ENCODE data around the gene BTBD16.

The BTBD16 gene

DNA sequence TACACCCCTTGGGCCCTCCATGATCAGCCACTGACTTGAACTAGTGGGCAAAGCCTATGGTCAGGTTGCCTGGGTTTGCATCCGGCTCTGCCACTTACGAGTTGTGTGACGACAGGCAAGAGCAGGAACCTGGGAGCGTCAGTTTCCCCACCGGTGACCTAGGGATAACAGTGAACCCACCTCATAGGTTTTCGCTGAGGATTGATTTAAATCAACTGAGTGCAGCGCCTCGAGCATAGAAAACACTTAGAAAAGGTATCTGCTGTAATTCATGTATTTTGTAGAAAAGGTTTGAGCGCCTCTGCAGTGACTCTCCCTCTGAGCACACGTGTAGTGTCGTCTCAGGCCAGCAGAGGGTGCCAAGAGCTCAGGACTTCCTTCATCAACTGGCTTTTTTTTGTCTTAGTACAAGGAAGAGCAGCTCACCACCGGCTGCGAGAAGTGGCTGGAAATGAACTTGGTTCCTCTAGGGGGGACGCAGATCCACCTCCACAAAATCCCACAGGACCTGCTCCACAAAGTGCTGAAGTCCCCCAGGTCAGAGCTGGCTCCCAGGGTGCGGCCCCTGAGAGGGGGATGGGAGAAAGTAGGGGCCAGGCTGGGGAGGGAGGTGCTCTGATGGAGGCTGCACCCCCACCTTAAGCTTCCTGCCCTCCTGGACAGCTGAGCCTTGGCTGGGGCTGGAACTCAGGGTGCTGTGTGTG, 27.7 kb downstream of the BTBD16 start:
- Histone ChIP-seq H3K36me3 (ENCODE audit: insufficient read depth, low read length) (no peaks in the 10 kb centered on the region), H3K4me1 (ENCODE audit: insufficient read depth, low read length) (no peaks in the 10 kb centered on the region), H3K9ac (ENCODE audit: low read length) (no peak overlapping the region), H3K9me3 (ENCODE audit: low read length) (no peaks in the 10 kb centered on the region), H3K27ac (ENCODE audit: low read depth, low read length) (no peak overlapping the region), H3K4me3 (ENCODE audit: low read depth in 1 of 2, low read length in 2 of 2) (peak overlapping the region in 1 of 2 donors; percentile 34), H3K27me3 (ENCODE audit: control insufficient read depth in 1 of 2, insufficient read depth in 2 of 2, low read length in 2 of 2) (no peaks in the 10 kb centered on the region)

DNA sequence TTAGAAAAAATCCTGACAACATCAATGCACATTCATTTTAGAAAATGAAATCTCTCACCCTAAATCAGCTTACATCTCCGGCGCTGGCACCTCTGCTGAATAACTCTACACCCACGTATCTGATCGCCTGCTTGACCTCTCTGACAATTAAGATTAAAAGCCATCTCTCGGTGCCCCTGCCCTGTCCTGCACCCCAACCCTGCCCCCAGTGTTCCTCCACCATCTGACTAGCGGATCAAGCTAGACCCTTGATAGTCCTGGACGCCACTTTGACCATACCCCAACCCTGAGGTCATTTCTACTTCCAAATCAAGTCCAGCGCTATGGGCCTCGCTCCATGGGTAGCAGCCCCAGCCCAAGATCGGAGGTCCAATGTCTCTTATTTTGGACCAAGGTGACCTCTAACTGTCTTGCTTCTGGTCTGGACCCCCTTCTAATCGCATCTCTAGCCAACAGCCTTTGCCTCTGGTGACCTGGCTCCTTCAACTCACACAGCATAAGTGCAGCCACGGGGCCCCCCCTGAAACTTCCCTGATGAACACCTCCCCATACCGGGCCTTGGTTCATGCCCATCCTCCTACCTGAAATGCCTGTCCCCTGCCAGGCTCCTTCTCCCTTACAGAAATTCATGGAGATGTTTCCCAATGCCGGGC, 28.5 kb downstream of the BTBD16 start:
- Histone ChIP-seq H3K9ac (ENCODE audit: low read length) (no peak overlapping the region), H3K4me3 (ENCODE audit: low read depth in 1 of 2, low read length in 2 of 2) (no peak overlapping the region), H3K36me3 (ENCODE audit: insufficient read depth, low read length) (no peaks in the 10 kb centered on the region), H3K4me1 (ENCODE audit: insufficient read depth, low read length) (no peaks in the 10 kb centered on the region), H3K9me3 (ENCODE audit: low read length) (no peaks in the 10 kb centered on the region), H3K27ac (ENCODE audit: low read depth, low read length) (no peak overlapping the region), H3K27me3 (ENCODE audit: control insufficient read depth in 1 of 2, insufficient read depth in 2 of 2, low read length in 2 of 2) (no peaks in the 10 kb centered on the region)

DNA sequence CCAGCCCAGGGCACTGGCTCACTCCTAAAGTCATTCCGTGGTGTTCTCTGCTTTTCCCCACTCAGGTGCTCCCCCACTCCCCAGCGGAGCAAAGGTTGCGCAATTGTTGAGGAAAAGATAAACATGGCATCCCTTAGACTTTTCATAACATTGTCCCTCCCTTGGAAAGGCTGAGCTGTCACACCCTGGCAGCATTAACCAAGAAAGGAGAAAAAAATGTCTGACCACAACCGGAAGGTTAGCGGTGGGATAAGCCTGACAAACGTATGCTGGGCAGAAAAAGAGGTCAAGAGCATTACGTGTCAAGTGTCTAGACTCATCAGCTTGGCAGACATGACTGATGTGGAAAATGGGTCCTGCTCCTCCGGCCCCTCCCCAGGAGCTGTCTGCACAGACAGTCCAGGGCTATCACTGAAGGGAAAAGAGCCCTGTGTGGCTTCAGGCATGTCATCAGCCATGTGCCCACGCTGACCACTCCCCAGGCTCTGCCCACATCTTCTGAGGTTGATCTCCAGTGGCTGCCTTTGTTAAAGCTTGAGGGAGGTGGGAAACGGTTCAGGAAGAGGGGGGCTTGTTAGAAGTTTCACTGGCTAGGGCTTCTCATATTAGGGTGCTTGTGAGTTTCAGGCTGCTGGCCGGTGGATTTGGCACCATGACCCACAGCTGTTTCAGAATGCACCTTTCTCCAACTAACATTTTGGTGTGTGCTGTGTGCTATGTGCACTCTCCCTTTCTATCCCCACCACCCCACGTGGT, 30.1 kb downstream of the BTBD16 start:
- H3K27ac ChIP-seq (ENCODE audit: low read depth, low read length) = no peak overlapping the region
- no peaks in the 10 kb centered on the region for H3K27me3 ChIP-seq (ENCODE audit: control insufficient read depth in 1 of 2, insufficient read depth in 2 of 2, low read length in 2 of 2)
- H3K9me3 ChIP-seq (ENCODE audit: low read length) = no peaks in the 10 kb centered on the region
- H3K9ac ChIP-seq (ENCODE audit: low read length) = no peak overlapping the region
- H3K4me3 ChIP-seq (ENCODE audit: low read depth in 1 of 2, low read length in 2 of 2) = no peak overlapping the region
- no peaks in the 10 kb centered on the region for H3K36me3 ChIP-seq (ENCODE audit: insufficient read depth, low read length)
- H3K4me1 ChIP-seq (ENCODE audit: insufficient read depth, low read length) = no peaks in the 10 kb centered on the region

DNA sequence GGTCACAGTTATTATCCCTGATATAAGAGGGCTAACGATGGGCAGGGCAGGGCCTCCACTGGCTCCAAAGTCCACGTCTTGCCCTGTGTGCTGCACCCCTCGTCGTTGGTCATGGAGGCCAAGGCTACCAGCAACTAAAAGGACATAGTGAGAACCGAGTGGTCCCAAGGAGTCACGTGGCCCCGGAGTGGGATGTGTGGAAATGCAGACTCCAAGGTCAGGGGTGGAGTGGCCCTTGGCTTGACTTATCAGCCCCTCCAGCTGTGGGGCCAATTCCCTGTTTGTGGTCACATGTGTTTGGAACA, 30.7 kb downstream of the BTBD16 start:
- H3K36me3 ChIP-seq (ENCODE audit: insufficient read depth, low read length) = no peaks in the 10 kb centered on the region
- no peaks in the 10 kb centered on the region for H3K27me3 ChIP-seq (ENCODE audit: control insufficient read depth in 1 of 2, insufficient read depth in 2 of 2, low read length in 2 of 2)
- H3K4me3 ChIP-seq (ENCODE audit: low read depth in 1 of 2, low read length in 2 of 2) = no peak overlapping the region
- no peak overlapping the region for H3K27ac ChIP-seq (ENCODE audit: low read depth, low read length)
- H3K9ac ChIP-seq (ENCODE audit: low read length) = no peak overlapping the region
- peaks cover 1% of the 10 kb centered on the region for H3K4me1 ChIP-seq (ENCODE audit: insufficient read depth, low read length)
- no peaks in the 10 kb centered on the region for H3K9me3 ChIP-seq (ENCODE audit: low read length)

DNA sequence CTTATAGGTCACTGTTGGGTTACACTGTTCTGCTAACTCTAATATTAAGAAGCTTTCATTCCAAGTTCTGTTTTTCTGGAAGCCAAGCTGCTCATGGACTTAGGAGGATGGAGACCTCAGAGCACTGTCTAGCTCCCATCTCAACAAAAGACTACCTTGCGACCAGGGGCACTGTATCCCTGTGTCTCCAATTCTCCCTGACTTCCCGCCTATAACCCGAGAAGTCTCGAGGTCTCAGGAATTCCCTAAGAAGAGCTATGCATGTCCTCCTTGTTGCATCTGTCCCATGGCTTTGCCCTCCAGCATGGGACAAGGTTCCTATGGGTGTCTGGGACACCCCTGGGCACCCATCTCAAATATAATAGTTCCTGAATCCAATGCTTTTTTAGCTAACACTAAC, 31.2 kb downstream of the BTBD16 start:
- H3K9me3 ChIP-seq (ENCODE audit: low read length) = no peaks in the 10 kb centered on the region
- peaks cover 7% of the 10 kb centered on the region for H3K4me1 ChIP-seq (ENCODE audit: insufficient read depth, low read length)
- no peaks in the 10 kb centered on the region for H3K36me3 ChIP-seq (ENCODE audit: insufficient read depth, low read length)
- H3K4me3 ChIP-seq (ENCODE audit: low read depth in 1 of 2, low read length in 2 of 2) = no peak overlapping the region
- H3K27me3 ChIP-seq (ENCODE audit: control insufficient read depth in 1 of 2, insufficient read depth in 2 of 2, low read length in 2 of 2) = no peaks in the 10 kb centered on the region
- H3K27ac ChIP-seq (ENCODE audit: low read depth, low read length) = no peak overlapping the region
- no peak overlapping the region for H3K9ac ChIP-seq (ENCODE audit: low read length)

DNA sequence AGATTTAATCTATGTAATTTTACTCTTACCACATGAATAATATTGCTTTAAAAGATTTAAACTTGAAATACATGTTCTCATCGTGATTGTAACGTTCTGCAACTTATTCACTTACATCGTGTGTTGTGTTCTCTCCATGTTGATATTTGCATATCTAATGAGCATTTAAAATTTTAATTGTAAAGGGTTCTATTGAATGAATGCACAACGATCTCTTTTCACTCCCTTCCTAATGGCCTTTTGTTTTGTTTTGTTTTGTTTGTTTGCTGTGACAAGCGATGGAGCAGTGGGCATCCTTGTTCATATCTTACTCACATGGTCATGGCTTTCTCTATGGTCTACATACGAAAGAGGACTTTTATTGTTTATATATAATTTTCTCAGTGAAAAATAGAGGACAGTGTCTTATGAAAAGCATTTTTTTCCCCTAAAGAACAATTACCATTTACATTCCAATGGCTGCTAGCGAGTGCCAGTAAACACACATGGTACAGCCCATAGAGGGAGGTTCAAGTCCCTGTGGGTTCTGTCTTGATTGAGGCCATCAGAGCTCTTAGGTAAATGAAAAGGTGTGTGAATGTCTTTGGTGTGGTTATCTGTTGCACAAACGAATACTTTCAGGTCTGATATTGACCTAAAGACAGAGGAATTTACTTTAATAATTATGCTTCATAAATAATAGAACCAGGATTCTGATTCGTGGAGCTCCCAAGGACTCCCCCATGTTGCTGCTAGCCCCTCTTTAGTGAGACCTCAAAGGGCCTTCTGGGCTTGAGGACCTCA, 32.4 kb downstream of the BTBD16 start:
- Histone ChIP-seq H3K36me3 (ENCODE audit: insufficient read depth, low read length) (no peaks in the 10 kb centered on the region), H3K27me3 (ENCODE audit: control insufficient read depth in 1 of 2, insufficient read depth in 2 of 2, low read length in 2 of 2) (no peaks in the 10 kb centered on the region), H3K4me1 (ENCODE audit: insufficient read depth, low read length) (peaks cover 13% of the 10 kb centered on the region), H3K9ac (ENCODE audit: low read length) (no peak overlapping the region), H3K27ac (ENCODE audit: low read depth, low read length) (no peak overlapping the region), H3K4me3 (ENCODE audit: low read depth in 1 of 2, low read length in 2 of 2) (no peak overlapping the region), H3K9me3 (ENCODE audit: low read length) (no peaks in the 10 kb centered on the region)

DNA sequence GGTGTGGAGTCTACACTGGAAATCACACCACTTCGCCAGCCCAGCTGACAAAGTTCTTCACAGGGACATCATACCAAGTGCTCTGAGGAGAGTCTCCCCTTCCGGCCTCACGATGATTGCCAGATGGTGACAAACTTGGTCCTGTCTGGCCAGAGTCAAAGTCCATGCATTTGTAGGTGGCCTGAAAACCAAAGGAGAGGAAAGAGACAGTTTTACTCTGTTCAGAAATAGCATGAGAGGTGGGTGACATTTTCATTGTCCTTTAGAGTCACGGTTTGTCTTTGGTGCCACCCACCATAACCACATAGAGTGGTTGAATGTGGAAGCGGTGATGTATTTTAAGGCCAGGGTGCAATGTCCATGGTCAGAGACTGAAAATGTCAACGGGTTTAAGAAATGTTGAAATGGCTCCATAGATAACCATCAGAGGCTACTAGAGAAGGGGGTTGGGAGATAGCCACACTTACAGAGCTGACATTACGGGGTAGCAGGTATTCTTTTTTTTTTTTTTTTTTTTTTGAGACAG, 33.0 kb downstream of the BTBD16 start:
- H3K36me3 ChIP-seq (ENCODE audit: insufficient read depth, low read length) = no peaks in the 10 kb centered on the region
- H3K9ac ChIP-seq (ENCODE audit: low read length) = no peak overlapping the region
- H3K27me3 ChIP-seq (ENCODE audit: control insufficient read depth in 1 of 2, insufficient read depth in 2 of 2, low read length in 2 of 2) = no peaks in the 10 kb centered on the region
- H3K27ac ChIP-seq (ENCODE audit: low read depth, low read length) = no peak overlapping the region
- H3K9me3 ChIP-seq (ENCODE audit: low read length) = no peaks in the 10 kb centered on the region
- H3K4me1 ChIP-seq (ENCODE audit: insufficient read depth, low read length) = peaks cover 19% of the 10 kb centered on the region
- H3K4me3 ChIP-seq (ENCODE audit: low read depth in 1 of 2, low read length in 2 of 2) = no peak overlapping the region

DNA sequence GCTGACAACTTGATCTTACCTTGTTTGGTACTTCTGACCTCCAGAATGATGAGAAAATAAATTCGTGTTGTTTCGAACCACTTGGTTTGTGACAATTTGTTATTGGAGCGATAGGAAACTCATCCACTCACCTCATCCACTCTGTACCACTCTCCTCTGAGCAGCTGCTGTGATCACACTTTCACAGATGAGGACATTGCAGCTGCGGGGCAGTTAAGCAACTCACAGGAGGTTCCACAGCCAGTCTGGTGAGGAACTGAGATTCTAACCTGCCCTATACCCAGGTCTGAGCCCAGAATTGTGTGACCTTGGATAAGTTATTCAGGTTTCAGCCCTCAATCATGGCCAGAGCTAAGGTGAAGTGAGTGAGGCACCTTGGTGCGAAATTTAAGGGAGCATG, 35.2 kb downstream of the BTBD16 start:
- no peaks in the 10 kb centered on the region for H3K36me3 ChIP-seq (ENCODE audit: insufficient read depth, low read length)
- no peak overlapping the region for H3K4me3 ChIP-seq (ENCODE audit: low read depth in 1 of 2, low read length in 2 of 2)
- no peaks in the 10 kb centered on the region for H3K27me3 ChIP-seq (ENCODE audit: control insufficient read depth in 1 of 2, insufficient read depth in 2 of 2, low read length in 2 of 2)
- H3K9me3 ChIP-seq (ENCODE audit: low read length) = no peaks in the 10 kb centered on the region
- no peak overlapping the region for H3K27ac ChIP-seq (ENCODE audit: low read depth, low read length)
- H3K9ac ChIP-seq (ENCODE audit: low read length) = no peak overlapping the region
- peaks cover 22% of the 10 kb centered on the region for H3K4me1 ChIP-seq (ENCODE audit: insufficient read depth, low read length)

DNA sequence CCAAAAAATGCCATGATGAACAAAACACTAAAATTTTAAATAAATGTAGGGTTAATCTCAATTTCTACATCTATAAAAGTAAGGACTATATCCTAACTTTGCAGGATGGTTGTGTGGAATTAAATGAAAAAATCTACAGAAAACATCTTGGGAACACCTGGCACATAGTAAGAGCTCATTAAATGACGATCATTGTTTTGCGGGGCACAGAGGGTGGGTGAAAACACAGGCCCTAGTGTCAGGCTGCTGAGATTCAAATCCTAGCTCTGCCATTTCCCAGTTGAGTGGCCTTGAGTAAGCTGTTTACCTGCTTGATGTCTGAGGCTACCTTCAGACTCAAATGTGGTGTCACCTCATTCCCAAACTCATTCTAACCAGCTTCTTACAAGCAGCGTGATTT, 35.6 kb downstream of the BTBD16 start:
- Histone ChIP-seq H3K27me3 (ENCODE audit: control insufficient read depth in 1 of 2, insufficient read depth in 2 of 2, low read length in 2 of 2) (no peaks in the 10 kb centered on the region), H3K27ac (ENCODE audit: low read depth, low read length) (peak overlapping the region; percentile 89), H3K36me3 (ENCODE audit: insufficient read depth, low read length) (no peaks in the 10 kb centered on the region), H3K4me1 (ENCODE audit: insufficient read depth, low read length) (peaks cover 26% of the 10 kb centered on the region), H3K9ac (ENCODE audit: low read length) (peak overlapping the region; percentile 1), H3K9me3 (ENCODE audit: low read length) (no peaks in the 10 kb centered on the region), H3K4me3 (ENCODE audit: low read depth in 1 of 2, low read length in 2 of 2) (no peak overlapping the region)

DNA sequence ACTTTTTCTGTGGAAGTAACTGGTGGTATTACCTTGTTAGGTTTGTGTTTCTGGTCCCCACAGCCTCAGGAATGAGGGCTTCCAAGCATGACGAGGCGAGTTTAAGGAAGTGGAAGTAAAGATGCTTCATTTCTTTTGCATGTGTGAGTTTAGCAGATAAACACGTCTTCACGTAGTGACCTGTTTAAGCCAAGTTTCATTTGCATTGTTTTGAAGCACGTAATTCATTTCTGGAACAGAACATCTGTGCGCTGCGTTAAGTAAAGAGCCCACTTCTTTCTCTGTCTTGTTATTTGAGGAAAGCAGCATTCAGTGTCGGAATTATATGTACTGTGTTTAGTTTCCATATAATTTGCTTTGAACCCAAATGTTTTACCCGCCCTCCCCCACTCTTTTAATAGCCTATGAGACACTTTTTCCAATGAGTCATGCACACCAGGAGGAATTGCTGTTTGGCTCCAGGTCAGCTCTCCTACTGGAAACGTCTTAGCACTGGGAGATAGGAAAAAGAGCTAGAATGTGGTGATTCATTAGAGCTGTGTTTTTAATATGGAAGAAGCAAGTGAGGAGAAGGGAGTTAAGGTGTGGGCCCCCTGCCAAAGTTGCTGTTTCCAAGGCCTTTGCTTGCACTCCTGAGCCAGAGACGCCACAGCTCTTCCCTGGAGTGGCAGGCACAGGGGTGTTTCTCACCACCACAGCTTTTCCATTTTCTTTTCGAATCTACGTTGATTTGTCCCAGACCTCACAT, 36.7 kb downstream of the BTBD16 start:
- Histone ChIP-seq H3K9me3 (ENCODE audit: low read length) (no peaks in the 10 kb centered on the region), H3K36me3 (ENCODE audit: insufficient read depth, low read length) (no peaks in the 10 kb centered on the region), H3K27ac (ENCODE audit: low read depth, low read length) (peak overlapping the region; percentile 89), H3K4me1 (ENCODE audit: insufficient read depth, low read length) (peaks cover 29% of the 10 kb centered on the region), H3K4me3 (ENCODE audit: low read depth in 1 of 2, low read length in 2 of 2) (peak overlapping the region in 1 of 2 donors; percentile 38), H3K27me3 (ENCODE audit: control insufficient read depth in 1 of 2, insufficient read depth in 2 of 2, low read length in 2 of 2) (no peaks in the 10 kb centered on the region), H3K9ac (ENCODE audit: low read length) (peak overlapping the region; percentile 17)

Measured in muscle layer of colon (tissue), 2 donors.